AG04449 (cell line): ENCODE data around the gene JAKMIP1.

Source experiments
- CTCF ChIA-PET: fragments of 350-600 bp; formaldehyde crosslinking; extraction: SDS; loops from one replicate; lab custom pipeline; 2021; ENCODE audit warnings: antibody characterized with exemption; lab: Yijun Ruan, JAX
- POLR2A ChIA-PET: fragments of 400-600, 350-600 bp; formaldehyde crosslinking; extraction: SDS; loops from one replicate; lab custom pipeline; 2020; ENCODE audit warnings: antibody characterized with exemption, inconsistent platforms; lab: Yijun Ruan, JAX
- DNase-seq: peaks from one replicate; pipeline ENCODE4 v3.0.0-alpha.2; 2010; ENCODE audit warnings: low read depth, low spot score
- H3K4me3 ChIP-seq: 2 replicates; pipeline ENCODE4 v1.5.1; 2011; ENCODE audit warnings: low read depth, mild to moderate bottlenecking, control low read depth, low read length
- CTCF ChIP-seq: IDR thresholded peaks from one replicate; pipeline ENCODE4 v1.5.1; 2011; ENCODE audit warnings: mild to moderate bottlenecking, moderate library complexity, low read length, control low read depth, inconsistent platforms; ENCODE audit not compliant: insufficient read depth; ENCODE audit errors: missing control alignments

JAKMIP1 gene

GRCh38 chr4:6172093-6172926 lies 28.0 kb downstream of the JAKMIP1 start:
- H3K4me3 ChIP-seq: no peak overlapping the region
- no peak for DNase-seq
- CTCF ChIA-PET: no interaction called here
- TF ChIP-seq CTCF: no peak
- POLR2A ChIA-PET: interaction anchor here (0.6 kb wide), 1 partner anchor 26 kb away, joined by 3 read pairs; no protein-coding TSS in a partner anchor

DNA sequence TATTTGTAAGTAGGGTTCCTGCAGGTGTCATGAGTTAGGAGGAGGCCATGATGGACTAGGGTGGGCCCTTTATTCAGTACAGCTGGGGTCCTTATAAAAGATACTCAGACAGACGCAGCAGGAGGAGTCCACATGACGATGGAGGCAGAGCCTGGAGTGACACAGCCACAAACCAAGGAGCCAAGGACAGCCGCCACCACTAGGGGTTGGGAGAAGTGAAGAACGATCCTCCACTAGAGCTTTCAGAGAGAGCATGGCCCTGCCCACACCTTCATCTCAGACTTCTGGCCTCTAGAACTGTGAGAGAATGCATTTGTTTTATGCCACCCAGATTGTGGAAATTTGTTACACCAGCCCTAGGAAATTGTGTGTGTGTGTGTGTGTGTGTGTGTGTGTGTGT lies 31.1 kb downstream of the JAKMIP1 start:
- POLR2A ChIA-PET: no interaction called here
- no peak overlapping the region for H3K4me3 ChIP-seq
- CTCF ChIA-PET: no interaction called here
- TF ChIP-seq CTCF: no peak
- DNase-seq: no peak

- DNase-seq: no peak
- ChIA-PET CTCF (no interaction called here), POLR2A (no interaction called here)
- TF ChIP-seq CTCF: no peak
- H3K4me3 ChIP-seq: no peak overlapping the region
Observed at GRCh38 chr4:6165766-6166165, 34.6 kb downstream of the JAKMIP1 start.

DNA sequence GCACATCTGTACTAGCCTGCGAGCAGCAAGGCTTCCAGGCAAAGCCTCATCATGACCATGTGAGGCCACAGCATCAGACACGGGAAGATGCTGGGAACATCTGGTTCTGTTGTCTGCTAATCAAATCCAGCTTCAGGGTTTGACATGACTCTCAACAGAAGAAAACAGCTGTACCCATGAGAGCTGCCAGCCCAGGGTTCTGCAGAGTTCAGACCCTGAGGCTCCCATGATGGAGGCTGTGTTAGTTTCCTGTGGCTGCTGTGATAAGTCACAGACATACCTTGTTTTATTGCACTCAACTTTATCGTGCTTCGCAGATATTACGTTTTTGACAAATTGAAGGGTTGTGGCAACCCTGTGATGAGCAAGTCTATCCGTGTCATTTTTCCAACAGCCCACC lies 37.5 kb downstream of the JAKMIP1 start:
- ChIA-PET POLR2A (no interaction called here), CTCF (no interaction called here)
- no peak overlapping the region for H3K4me3 ChIP-seq
- TF ChIP-seq CTCF: no peak
- DNase-seq: no peak

DNA sequence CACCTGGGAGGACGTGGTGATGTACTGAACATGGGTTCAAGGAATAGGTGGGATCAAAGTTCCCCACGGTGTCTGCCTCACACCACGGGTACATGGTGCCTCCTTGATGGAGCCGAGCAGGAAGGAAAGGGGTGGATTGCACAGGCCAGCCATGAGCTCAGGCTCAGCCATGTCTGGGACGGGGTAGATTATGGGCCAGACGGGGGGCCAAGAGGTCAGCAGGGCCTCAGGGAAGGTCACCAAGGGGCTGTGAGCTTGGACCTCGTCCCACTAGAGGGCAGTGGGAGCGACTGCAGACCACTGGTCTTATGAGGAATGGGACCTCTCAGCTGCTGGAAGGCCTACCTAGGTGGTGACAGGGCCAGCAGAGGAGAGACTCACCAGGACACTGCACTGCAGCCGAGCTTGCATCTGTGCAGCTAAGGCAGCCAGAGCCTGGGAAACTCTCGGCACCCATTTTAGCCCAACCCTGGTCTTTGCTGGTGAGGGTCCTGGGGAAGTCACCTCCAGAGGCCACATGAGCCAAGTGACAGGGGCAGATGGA lies 38.4 kb downstream of the JAKMIP1 start:
- ChIA-PET POLR2A (no interaction called here), CTCF (no interaction called here)
- H3K4me3 ChIP-seq: no peak overlapping the region
- TF ChIP-seq CTCF: no peak
- DNase-seq: no peak

DNA sequence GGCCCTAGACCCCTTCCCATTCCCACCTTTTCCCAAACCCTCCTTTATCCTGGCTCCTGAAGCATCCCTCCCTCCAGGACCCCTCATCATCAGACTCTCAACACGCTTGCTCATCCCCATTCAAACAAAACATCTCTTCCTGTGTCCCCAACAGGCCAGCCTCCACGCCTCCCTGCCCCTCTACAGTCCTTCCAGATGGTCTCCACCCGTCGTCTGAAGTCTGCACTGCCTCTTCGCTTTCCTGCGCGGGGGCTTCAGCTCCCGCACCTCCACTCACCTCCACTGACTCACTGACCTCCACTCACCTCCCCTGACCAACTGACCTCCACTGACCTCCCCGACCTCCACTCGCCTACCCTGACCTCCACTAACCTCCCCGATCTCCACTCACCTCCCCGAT lies 39.8 kb downstream of the JAKMIP1 start:
- DNase-seq: no peak
- no peak for TF ChIP-seq CTCF
- no peak overlapping the region for H3K4me3 ChIP-seq
- ChIA-PET CTCF (no interaction called here), POLR2A (no interaction called here)
